Stimulated activated CD4-positive, alpha-beta T cell treated with anti-CD3 and anti-CD28 coated beads, Interleukin-15, amount 100 ng/mL, for 48 hours (primary cell): ENCODE measurements around the gene ACOXL.

Experiments used
- DNase-seq, 2 donors: peaks; one replicate each; pipeline ENCODE4 v3.0.0-alpha.2; 2020; ENCODE audit warnings: low read depth in 2 of 2

Gene ACOXL

DNA sequence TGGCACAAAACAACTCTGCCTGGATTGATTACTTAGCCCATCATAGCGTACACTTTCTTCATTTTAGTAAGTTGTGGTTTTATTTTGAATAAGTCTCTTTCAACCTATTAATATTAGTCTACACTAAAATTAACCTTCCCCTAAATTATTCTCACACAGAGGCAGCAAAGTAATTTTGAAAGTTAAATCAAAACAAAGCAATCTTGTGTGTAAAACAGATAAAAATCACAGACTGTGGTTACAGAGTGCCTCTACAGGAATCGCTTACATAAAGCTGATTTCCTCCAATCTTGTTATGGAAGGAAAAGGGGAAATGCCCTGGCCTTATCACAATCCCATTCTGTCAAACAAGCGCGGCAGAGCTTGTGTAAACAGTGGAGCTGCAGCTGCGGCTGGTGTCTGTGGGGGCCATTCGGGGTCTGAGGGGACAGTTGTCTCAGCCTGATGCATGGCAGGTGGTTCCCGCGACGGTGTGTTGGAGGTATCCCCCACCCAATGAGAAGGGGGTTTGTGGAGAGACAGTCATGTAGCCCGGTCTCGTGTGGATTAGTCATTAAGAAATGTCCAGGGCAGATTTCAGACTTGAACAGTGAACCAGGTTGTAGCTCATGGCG is 430.5 kb downstream of the ACOXL start:
- DNase-seq: no peak

DNA sequence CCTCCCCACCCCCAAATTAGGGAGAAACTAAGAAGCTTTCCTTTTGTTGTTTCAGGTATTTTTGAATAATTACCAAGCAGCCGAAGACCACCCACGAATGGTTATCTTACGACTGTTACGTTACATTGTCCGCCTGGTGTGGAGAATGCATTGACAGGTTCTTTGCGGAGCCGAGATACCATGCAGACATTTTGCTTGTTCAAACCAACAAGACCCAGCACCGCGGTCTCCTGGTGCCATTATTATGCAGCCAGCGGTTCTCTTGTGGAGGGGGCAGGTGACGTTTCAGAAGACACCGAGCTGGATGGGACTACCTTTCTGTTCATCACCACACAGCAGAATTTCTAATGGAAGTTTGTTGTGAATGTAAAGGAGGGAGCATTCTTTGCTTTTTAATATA is 431.7 kb downstream of the ACOXL start:
- DNase-seq: no peak

DNA sequence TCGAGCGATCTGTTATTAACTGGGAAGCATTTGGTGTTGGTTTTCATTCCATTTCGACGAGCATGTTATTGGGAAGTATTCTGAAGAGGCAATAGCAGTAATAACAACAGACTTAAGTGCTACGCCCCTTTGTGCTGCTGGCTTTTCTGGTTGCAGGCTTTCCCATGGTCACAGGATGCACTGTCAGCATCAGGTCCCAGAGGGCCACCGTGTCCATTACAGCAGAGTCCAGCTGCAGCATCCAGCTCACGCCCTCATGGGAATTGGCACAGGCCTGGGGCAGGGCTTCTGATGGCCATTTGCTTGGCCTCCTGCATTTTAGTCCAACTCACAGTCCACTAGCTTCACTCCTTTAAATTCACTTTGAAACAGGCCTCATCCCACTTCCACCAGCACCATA is 432.7 kb downstream of the ACOXL start:
- DNase-seq: no peak

DNA sequence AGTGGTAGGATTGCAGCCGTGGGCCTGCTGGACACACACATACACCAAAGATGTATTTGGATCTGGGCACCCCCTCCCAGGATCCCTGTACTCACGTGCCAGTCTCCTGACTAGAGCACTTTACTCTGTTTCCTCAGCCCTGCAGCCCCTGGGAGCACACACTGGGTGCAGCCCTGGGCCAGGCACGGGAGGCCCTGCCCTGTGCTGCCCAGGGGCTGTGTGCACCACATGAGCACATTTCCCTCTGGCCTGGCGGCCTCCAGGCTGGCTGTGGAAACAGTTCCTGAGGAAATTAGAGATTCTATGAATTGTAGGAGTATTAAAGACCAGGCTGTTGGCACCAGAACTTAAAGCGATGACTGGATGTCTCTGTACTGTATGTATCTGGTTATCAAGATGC is 433.7 kb downstream of the ACOXL start:
- no peak for DNase-seq

DNA sequence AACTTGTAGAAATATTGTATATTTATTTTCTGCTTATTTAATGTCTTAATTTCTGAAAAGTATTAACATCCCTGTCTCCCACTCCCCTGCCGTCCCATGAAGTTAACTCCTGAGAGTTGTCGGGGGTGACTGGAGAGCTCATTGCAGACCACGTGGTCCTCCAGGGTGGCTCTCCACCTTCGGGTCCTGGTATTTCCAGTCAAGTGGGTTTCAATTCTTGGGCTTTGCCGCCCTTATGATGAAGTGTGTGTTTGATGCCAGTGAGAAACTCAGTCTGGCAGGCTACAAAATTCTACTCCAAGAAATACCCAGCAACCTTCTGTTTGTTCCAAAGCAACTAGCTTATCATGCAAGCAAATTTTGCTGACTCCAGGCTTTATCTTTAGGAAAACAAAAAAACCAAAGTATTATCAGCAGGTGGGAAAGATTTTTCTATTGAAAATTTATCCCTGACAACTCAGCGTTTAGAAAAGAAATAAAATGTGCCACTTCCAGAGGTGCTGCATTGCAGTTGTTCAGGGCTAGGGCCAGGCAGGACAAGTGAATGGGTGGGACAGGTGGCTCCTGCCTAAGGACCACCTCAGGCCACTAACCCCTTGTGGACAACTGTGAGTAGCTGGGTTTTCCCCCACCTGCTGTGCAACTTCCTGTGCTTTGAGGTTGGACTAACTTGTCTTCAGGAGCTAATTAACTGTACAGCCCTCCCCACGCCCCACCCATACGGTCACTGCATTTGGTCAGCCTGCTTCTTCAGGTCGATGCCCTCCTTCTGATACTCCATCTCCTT is 434.9 kb downstream of the ACOXL start:
- no peak for DNase-seq

DNA sequence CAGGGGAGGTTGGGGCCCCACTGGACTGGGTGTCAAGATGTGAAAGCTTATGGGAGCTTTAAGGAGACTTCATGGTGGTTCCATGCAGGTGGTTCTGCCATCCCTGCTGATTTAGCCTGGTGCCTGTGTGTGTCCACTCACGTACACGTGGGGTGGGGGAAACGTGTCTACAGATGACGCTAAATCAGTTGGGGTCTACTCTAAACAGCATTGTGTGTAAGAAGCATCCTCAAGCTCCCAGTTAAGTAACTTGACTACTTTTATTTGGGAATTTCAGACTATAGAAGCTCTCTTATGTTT is 435.4 kb downstream of the ACOXL start:
- no peak for DNase-seq
